Measurements from ENCODE around the gene TANGO2. TPM values are rescaled to one million over a fixed set of nuclear protein-coding genes. Genes with fewer than 3 reads are reported as not detected.

TANGO2 gene
- total RNA-seq, 1 experiment from 2014 or later, result 17.0 TPM

GRCh38 chr22:19991645-19992451 is 29.1 kb upstream of the TANGO2 start (continued):
- TF ChIP-seq REST (IDR thresholded peaks at IDR 0.05; ENCODE audit: low read depth) (no peak), RAD21 (IDR thresholded peaks at IDR 0.05; ENCODE audit: low read depth) (no peak)

- no peaks in the 10 kb centered on the region for H3K9me2 ChIP-seq (ENCODE audit: insufficient read depth)
- ATAC-seq, result no peak
- no peak overlapping the region for H2AFZ ChIP-seq (ENCODE audit: low read depth, low read length, poor library complexity, severe bottlenecking)
- RAD21 ChIA-PET (ENCODE audit: low non-redundant PET in 1 of 2, low total read pairs in 2 of 2, uncharacterized antibody in 2 of 2, unreplicated experiment in 2 of 2), result no interaction called here
- no peaks in the 10 kb centered on the region for H3K27me3 ChIP-seq (ENCODE audit: insufficient read depth, low read length)
- H3K4me2 ChIP-seq (ENCODE audit: low read length), result no peak overlapping the region
- H3K27ac ChIP-seq (ENCODE audit: low read depth, low read length), result no peak overlapping the region
- no peaks in the 10 kb centered on the region for H4K20me1 ChIP-seq (ENCODE audit: insufficient read depth)
- CTCF ChIA-PET, result no interaction called here
- intact Hi-C loops (cut with micrococcal nuclease), result no loop called here
- POLR2A ChIA-PET, result no interaction called here
- no peak overlapping the region for H3K9ac ChIP-seq (ENCODE audit: low read length)
- H3K36me3 ChIP-seq (ENCODE audit: control insufficient read depth in 1 of 2, insufficient read depth in 2 of 2, low read length in 2 of 2), result no peaks in the 10 kb centered on the region
- peaks cover 0 to under 1% of the 10 kb centered on the region in 2 experiments; a peak in 1 of 4 replicates for H3K4me1 ChIP-seq (ENCODE audit: control insufficient read depth in 1 of 2, insufficient read depth in 2 of 2, low read length in 2 of 2)
- BruUV-seq (replicated peaks), result no TSS peak
- DNase-seq (ENCODE audit: low read depth, low spot score), result no peak
- no peaks in the 10 kb centered on the region for H3K79me2 ChIP-seq (ENCODE audit: insufficient read depth, low read length)
- H3K9me3 ChIP-seq (ENCODE audit: control insufficient read depth in 1 of 2, insufficient read depth in 1 of 2, low read depth in 1 of 2, low read length in 2 of 2), result no peaks in the 10 kb centered on the region
- no peak overlapping the region for H3K4me3 ChIP-seq (replicated peaks in 1 of 2; ENCODE audit: low read depth in 1 of 2, low read length in 2 of 2)
- no peak for TF ChIP-seq EZH2 (IDR thresholded peaks at IDR 0.05)
- no peak for TF ChIP-seq POLR2A (IDR thresholded peaks at IDR 0.05; ENCODE audit: borderline replicate concordance, extremely low read depth, insufficient read depth, insufficient read length)
- no peak for TF ChIP-seq CTCF (IDR thresholded peaks at IDR 0.05 in 2 of 3, conservative IDR thresholded peaks at IDR 0.05 in 1 of 3; ENCODE audit: borderline replicate concordance in 1 of 3, insufficient read depth in 1 of 3, low read depth in 2 of 3, low read length in 2 of 3)
- no peak for TF ChIP-seq REST (IDR thresholded peaks at IDR 0.05; ENCODE audit: low read depth)
- no peak for TF ChIP-seq ZFX (IDR thresholded peaks at IDR 0.05)
- TF ChIP-seq CEBPB (IDR thresholded peaks at IDR 0.05; ENCODE audit: low read depth), result no peak
- TF ChIP-seq SRF (IDR thresholded peaks at IDR 0.05; ENCODE audit: low read depth), result no peak
- TF ChIP-seq RAD21 (IDR thresholded peaks at IDR 0.05; ENCODE audit: low read depth), result no peak
- no peak for TF ChIP-seq ZNF274 (IDR thresholded peaks at IDR 0.05; ENCODE audit: low read depth, low read length)
- no peak for TF ChIP-seq TCF7L2 (IDR thresholded peaks at IDR 0.05; ENCODE audit: borderline replicate concordance, extremely low read depth, insufficient read depth, insufficient read length)
- no peak for TF ChIP-seq POLR2AphosphoS5 (IDR thresholded peaks at IDR 0.05; ENCODE audit: low read depth, low read length)
- TF ChIP-seq FOSL1 (IDR thresholded peaks at IDR 0.05; ENCODE audit: low read depth), result no peak
Measured at GRCh38 chr22:19992481-19992911, 28.4 kb upstream of the TANGO2 start.

Data from HCT116 (cell line).